Ishikawa (cell line): ENCODE results near the gene CBLC.

ENCODE experiments used
- CEBPB ChIP-seq: IDR thresholded peaks from 2 replicates; pipeline ENCODE4 v1.6.1; 2012
- CREB1 ChIP-seq: IDR thresholded peaks from 2 replicates; pipeline ENCODE4 v1.6.1; 2012; ENCODE audit warnings: low read depth
- EGR1 ChIP-seq: IDR thresholded peaks from 2 replicates; pipeline ENCODE4 v1.6.1; 2012
- EP300 ChIP-seq: IDR thresholded peaks from 2 replicates; pipeline ENCODE4 v1.6.1; 2012; ENCODE audit warnings: borderline replicate concordance
- FOXM1 ChIP-seq: IDR thresholded peaks from 2 replicates; pipeline ENCODE4 v1.6.1; 2012; ENCODE audit warnings: low read depth, borderline replicate concordance
- NFIC ChIP-seq: IDR thresholded peaks from 2 replicates; pipeline ENCODE4 v1.6.1; 2012
- RAD21 ChIP-seq: IDR thresholded peaks from 2 replicates; pipeline ENCODE4 v1.6.1; 2012; ENCODE audit warnings: low read depth
- TAF1 ChIP-seq: IDR thresholded peaks from 2 replicates; pipeline ENCODE4 v1.6.1; 2012; ENCODE audit warnings: low read depth, mild to moderate bottlenecking
- TCF12 ChIP-seq: IDR thresholded peaks from 2 replicates; pipeline ENCODE4 v1.6.1; 2012; ENCODE audit warnings: low read depth
- TEAD4 ChIP-seq: IDR thresholded peaks from 2 replicates; pipeline ENCODE4 v1.6.1; 2012
- YY1 ChIP-seq: IDR thresholded peaks from 2 replicates; pipeline ENCODE4 v1.6.1; 2012; ENCODE audit warnings: low read depth
- ZBTB7A ChIP-seq: IDR thresholded peaks from 2 replicates; pipeline ENCODE4 v1.6.1; 2012; ENCODE audit warnings: low read depth
- TF ChIP-seq, protein P1 (sequence below): IDR thresholded peaks from 2 replicates; pipeline ENCODE4 v1.6.1; 2012; ENCODE audit warnings: low read depth, mild to moderate bottlenecking
- TF ChIP-seq, protein P2 (sequence below): IDR thresholded peaks from 2 replicates; pipeline ENCODE4 v1.6.1; 2012
- TF ChIP-seq, protein P3 (sequence below): IDR thresholded peaks from 2 replicates; pipeline ENCODE4 v1.6.1; 2012

CBLC gene

DNA sequence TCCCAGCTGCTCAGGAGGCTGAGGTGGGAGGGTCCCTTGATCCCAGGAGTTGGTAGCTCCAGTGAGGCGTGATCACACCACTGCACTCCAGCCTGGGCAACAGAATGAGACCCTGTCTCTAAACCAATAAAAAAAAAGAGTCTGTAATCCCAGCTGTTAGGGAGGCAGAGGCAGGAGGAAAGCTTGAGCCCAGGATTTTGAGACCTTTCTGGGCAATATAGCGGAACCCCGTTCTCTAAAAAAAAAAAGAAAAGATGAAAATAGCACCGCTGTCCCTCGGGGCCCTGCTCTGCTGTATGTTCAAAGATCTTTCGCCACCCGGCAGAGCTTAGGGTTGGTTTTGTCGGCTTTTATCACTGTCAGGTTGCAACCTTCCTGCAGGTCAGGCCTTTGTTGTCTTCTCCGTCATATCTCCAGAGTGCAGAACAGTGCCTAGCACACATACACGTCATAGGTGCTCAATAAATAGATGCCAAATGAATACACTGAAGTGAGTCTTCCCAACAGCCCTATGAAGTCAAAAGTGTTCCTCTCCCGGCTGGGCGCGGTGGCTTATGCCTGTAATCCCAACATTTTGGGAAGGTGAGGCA, 17.8 kb downstream of the CBLC start:
- TF ChIP-seq, protein P1, sequence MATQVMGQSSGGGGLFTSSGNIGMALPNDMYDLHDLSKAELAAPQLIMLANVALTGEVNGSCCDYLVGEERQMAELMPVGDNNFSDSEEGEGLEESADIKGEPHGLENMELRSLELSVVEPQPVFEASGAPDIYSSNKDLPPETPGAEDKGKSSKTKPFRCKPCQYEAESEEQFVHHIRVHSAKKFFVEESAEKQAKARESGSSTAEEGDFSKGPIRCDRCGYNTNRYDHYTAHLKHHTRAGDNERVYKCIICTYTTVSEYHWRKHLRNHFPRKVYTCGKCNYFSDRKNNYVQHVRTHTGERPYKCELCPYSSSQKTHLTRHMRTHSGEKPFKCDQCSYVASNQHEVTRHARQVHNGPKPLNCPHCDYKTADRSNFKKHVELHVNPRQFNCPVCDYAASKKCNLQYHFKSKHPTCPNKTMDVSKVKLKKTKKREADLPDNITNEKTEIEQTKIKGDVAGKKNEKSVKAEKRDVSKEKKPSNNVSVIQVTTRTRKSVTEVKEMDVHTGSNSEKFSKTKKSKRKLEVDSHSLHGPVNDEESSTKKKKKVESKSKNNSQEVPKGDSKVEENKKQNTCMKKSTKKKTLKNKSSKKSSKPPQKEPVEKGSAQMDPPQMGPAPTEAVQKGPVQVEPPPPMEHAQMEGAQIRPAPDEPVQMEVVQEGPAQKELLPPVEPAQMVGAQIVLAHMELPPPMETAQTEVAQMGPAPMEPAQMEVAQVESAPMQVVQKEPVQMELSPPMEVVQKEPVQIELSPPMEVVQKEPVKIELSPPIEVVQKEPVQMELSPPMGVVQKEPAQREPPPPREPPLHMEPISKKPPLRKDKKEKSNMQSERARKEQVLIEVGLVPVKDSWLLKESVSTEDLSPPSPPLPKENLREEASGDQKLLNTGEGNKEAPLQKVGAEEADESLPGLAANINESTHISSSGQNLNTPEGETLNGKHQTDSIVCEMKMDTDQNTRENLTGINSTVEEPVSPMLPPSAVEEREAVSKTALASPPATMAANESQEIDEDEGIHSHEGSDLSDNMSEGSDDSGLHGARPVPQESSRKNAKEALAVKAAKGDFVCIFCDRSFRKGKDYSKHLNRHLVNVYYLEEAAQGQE, result no peak
- TF ChIP-seq TAF1 (no peak), TCF12 (no peak)
- TF ChIP-seq, protein P2, sequence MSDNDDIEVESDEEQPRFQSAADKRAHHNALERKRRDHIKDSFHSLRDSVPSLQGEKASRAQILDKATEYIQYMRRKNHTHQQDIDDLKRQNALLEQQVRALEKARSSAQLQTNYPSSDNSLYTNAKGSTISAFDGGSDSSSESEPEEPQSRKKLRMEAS, result no peak

DNA sequence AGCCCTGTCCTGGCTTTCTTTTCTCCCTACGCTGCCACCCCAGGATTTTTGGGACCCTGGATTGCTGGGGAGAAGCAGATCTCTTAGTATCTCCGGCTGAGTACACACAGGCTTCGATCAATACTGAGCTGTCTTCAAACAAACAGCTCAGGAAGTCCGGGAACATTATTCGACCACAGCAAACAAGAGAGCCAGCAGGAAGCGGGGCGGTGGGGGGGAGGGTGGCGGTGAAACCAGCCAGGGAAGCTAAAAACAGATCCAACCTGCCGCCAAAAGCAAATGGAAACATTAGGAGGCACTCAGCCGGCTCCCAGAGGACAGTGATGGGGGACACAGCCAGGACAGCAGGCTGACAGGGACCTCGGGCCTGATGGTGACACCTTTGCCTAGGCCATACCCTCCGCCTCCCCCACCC, 19.0 kb downstream of the CBLC start:
- TF ChIP-seq RAD21 (no peak), NFIC (no peak), TEAD4 (no peak), ZBTB7A (no peak)
- TF ChIP-seq, protein P2, result no peak

DNA sequence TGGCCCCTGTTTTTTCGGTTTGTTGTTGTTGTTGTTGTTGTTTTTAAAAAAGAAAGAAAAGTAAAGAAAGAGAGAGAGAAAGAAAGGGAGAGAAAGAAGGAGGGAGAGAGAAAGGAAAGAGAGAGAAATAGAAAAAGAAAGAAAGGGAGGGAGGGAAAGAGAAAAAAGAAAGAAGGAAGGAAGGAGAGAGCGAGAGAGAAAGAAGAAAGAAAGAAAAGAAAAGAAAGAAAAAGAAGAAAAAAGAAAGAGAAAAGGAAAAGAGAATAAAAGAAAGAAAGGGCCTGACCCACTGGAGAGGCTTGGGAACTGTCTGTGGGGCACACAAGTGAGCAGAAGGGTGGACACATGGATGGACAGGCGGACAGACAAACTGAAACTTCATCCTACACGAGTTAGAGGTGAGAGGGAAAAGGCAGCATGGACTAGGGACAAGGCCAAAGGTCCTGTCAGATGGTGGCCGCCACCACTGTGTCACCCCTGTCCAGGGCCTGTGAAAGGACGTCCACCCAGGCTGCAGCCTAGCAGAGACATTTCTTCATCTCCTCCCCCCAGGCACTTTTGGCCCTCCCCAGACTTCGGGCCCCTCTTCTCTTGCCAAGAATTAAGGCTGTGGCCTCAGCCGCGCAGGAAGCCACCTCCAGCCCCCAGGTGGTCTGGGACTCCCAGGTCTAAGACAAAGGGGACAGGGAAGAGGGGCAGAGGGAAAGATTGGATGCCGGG, 22.1 kb downstream of the CBLC start:
- no peak for TF ChIP-seq YY1
- TF ChIP-seq, protein P2, result no peak
- TF ChIP-seq EGR1, result no peak

DNA sequence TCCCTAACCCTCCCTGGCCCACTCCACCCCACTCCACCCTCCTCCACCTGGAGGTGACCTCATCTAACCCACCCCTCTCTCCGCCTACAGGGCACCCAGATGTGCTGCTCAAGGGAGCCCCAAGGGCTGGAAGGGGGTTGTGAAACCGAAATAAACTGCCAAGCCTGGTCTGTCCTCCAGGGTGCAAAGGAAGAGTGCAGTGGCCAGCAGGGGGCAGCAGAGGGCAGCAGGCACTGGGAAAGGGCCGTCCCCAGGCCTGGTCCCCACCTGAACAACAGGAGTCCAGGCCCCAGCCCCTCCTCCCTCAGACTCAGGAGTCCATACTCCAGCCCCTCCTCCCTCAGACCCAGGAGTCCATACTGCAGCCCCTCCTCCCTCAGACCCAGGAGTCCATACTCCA, 22.8 kb downstream of the CBLC start:
- TF ChIP-seq, protein P2, result no peak
- TF ChIP-seq CEBPB (peak; percentile 38; the same call in 1 of the 2 replicates), RAD21 (peak; percentile 94)

DNA sequence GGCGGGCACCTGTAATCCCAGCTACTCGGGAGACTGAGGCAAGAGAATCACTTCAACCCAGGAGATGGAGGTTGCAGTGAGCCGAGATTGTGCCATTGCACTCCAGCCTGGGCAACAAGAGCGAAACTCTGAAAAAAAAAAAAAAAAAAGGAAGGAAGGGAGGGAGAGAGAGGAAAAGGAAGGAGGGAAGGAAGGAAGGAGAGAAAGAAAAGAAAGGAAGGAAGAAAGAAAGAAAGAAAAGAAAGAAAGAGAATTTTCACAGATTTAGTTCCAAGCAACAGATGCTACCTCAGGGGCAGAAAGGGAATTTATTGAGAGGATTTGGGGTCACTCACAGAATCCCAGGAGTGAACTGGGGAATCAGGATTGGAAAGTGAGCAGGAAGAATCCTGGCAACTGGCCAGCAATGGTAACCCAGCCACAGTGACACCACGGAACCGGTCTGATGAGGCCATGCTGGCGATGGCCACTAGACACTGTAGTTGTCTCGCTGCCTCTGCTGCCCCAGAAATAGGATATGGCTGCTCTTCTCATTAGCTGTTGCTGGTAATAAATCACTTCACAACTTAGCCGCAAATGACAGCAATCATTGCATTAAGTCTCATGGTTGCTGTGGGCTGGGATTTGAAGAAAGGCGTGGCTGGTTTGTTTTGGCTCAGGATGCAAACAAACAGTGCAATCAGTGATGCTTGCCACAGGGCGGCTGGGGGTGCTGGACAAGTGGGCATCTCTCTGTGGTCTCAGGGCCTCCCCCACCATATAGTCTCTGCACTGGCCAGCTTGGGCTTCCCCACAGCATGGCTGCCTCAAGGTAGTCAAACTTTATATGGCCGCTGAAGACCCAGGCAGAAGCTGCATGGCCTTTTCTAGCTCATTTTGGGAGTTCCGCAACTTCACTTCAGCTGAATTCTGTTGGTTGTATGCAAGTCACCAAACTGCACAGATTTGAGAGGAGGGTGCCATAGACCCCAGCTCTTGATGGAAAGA, 26.0 kb downstream of the CBLC start:
- TF ChIP-seq FOXM1 (no peak), TCF12 (peak; percentile 45; the same call in 1 of the 2 replicates), YY1 (peak; percentile 68), NFIC (peak; percentile 90), EP300 (peak; percentile 25; the same call in 1 of the 2 replicates)

DNA sequence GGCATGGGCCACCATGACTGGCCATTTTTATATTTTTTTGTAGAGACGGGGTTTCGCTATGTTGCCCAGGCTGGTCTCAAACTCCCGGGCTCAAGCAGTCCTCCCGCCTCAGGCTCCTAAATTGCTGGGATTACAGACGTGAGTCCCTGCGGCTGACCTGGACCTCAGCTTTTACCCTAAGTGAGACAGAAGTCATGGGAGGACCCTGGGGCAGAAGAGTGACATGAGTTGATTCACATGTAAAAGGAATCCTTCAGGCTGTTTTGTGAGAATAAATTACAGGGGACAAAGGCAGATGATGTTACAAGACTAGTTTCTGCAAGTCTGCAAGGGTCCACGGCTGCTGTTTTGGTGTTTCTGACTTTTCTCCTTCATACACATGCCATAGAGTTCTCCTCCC, 28.6 kb downstream of the CBLC start:
- no peak for TF ChIP-seq EGR1
- no peak for TF ChIP-seq TCF12
- TF ChIP-seq CEBPB, result no peak
- no peak for TF ChIP-seq RAD21
- TF ChIP-seq CREB1, result no peak
- no peak for TF ChIP-seq TEAD4
- TF ChIP-seq, protein P1, result no peak
- no peak for TF ChIP-seq TAF1
- TF ChIP-seq NFIC, result no peak
- no peak for TF ChIP-seq YY1
- TF ChIP-seq, protein P3, sequence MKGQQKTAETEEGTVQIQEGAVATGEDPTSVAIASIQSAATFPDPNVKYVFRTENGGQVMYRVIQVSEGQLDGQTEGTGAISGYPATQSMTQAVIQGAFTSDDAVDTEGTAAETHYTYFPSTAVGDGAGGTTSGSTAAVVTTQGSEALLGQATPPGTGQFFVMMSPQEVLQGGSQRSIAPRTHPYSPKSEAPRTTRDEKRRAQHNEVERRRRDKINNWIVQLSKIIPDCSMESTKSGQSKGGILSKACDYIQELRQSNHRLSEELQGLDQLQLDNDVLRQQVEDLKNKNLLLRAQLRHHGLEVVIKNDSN, result no peak
- no peak for TF ChIP-seq FOXM1
- TF ChIP-seq, protein P2, result no peak
- no peak for TF ChIP-seq ZBTB7A
- no peak for TF ChIP-seq EP300
